Measurements from ENCODE around the gene CCDC88C.

CCDC88C gene

GRCh38 chr14:91419044-91419397 is 1.4 kb upstream of the CCDC88C start:
- H3K9ac ChIP-seq (ENCODE audit: low read depth in 1 of 2, low read length in 2 of 2) = peak overlapping the region; percentile 2 to 54
- peaks cover 20 to 39% of the 10 kb centered on the region in 2 donors for H3K4me1 ChIP-seq (ENCODE audit: control insufficient read depth in 1 of 2, insufficient read depth in 2 of 2, low read length in 2 of 2)
- peak overlapping the region in 1 of 2 donors; percentile 58 for H3K4me3 ChIP-seq (ENCODE audit: low read depth in 1 of 2, low read length in 2 of 2)
- no peak overlapping the region for H3K27ac ChIP-seq (ENCODE audit: low read depth, low read length)
- no peaks in the 10 kb centered on the region for H3K27me3 ChIP-seq (ENCODE audit: control insufficient read depth in 1 of 2, insufficient read depth in 2 of 2, low read length in 2 of 2)
- no peaks in the 10 kb centered on the region for H3K9me3 ChIP-seq (ENCODE audit: control insufficient read depth in 1 of 2, low read length in 2 of 2)
- H3K36me3 ChIP-seq (ENCODE audit: control insufficient read depth in 1 of 2, insufficient read depth in 2 of 2, low read length in 2 of 2) = no peaks in the 10 kb centered on the region

- no peaks in the 10 kb centered on the region for H3K36me3 ChIP-seq (ENCODE audit: control insufficient read depth in 1 of 2, insufficient read depth in 2 of 2, low read length in 2 of 2)
- H3K9ac ChIP-seq (ENCODE audit: low read depth in 1 of 2, low read length in 2 of 2) = peak overlapping the region; percentile 2 to 54
- H3K27ac ChIP-seq (ENCODE audit: low read depth, low read length) = peak overlapping the region; percentile 4
- H3K4me3 ChIP-seq (ENCODE audit: low read depth in 1 of 2, low read length in 2 of 2) = peak overlapping the region; percentile 58 to 68
- H3K4me1 ChIP-seq (ENCODE audit: control insufficient read depth in 1 of 2, insufficient read depth in 2 of 2, low read length in 2 of 2) = peaks cover 25 to 44% of the 10 kb centered on the region in 2 donors
- no peaks in the 10 kb centered on the region for H3K9me3 ChIP-seq (ENCODE audit: control insufficient read depth in 1 of 2, low read length in 2 of 2)
- no peaks in the 10 kb centered on the region for H3K27me3 ChIP-seq (ENCODE audit: control insufficient read depth in 1 of 2, insufficient read depth in 2 of 2, low read length in 2 of 2)
Measured at GRCh38 chr14:91418387-91419043, 895 bp upstream of the CCDC88C start.

GRCh38 chr14:91417983-91418386 is 365 bp upstream of the CCDC88C start:
- peak overlapping the region; percentile 4 for H3K27ac ChIP-seq (ENCODE audit: low read depth, low read length)
- H3K36me3 ChIP-seq (ENCODE audit: control insufficient read depth in 1 of 2, insufficient read depth in 2 of 2, low read length in 2 of 2) = no peaks in the 10 kb centered on the region
- H3K27me3 ChIP-seq (ENCODE audit: control insufficient read depth in 1 of 2, insufficient read depth in 2 of 2, low read length in 2 of 2) = no peaks in the 10 kb centered on the region
- H3K4me1 ChIP-seq (ENCODE audit: control insufficient read depth in 1 of 2, insufficient read depth in 2 of 2, low read length in 2 of 2) = peaks cover 31 to 47% of the 10 kb centered on the region in 2 donors
- H3K9me3 ChIP-seq (ENCODE audit: control insufficient read depth in 1 of 2, low read length in 2 of 2) = no peaks in the 10 kb centered on the region
- peak overlapping the region; percentile 58 to 68 for H3K4me3 ChIP-seq (ENCODE audit: low read depth in 1 of 2, low read length in 2 of 2)
- H3K9ac ChIP-seq (ENCODE audit: low read depth in 1 of 2, low read length in 2 of 2) = no peak overlapping the region

- Histone ChIP-seq H3K4me1 (ENCODE audit: control insufficient read depth in 1 of 2, insufficient read depth in 2 of 2, low read length in 2 of 2) (peaks cover 33 to 47% of the 10 kb centered on the region in 2 donors), H3K9me3 (ENCODE audit: control insufficient read depth in 1 of 2, low read length in 2 of 2) (no peaks in the 10 kb centered on the region), H3K27ac (ENCODE audit: low read depth, low read length) (peak overlapping the region; percentile 67), H3K27me3 (ENCODE audit: control insufficient read depth in 1 of 2, insufficient read depth in 2 of 2, low read length in 2 of 2) (no peaks in the 10 kb centered on the region), H3K36me3 (ENCODE audit: control insufficient read depth in 1 of 2, insufficient read depth in 2 of 2, low read length in 2 of 2) (no peaks in the 10 kb centered on the region), H3K4me3 (ENCODE audit: low read depth in 1 of 2, low read length in 2 of 2) (peak overlapping the region; percentile 89 to 90), H3K9ac (ENCODE audit: low read depth in 1 of 2, low read length in 2 of 2) (peak overlapping the region; percentile 79 to 85)
Measured at GRCh38 chr14:91416744-91417119, 888 bp downstream of the CCDC88C start.

GRCh38 chr14:91415794-91416743 is 1.6 kb downstream of the CCDC88C start:
- H3K4me1 ChIP-seq (ENCODE audit: control insufficient read depth in 1 of 2, insufficient read depth in 2 of 2, low read length in 2 of 2) = peaks cover 38 to 49% of the 10 kb centered on the region in 2 donors
- H3K36me3 ChIP-seq (ENCODE audit: control insufficient read depth in 1 of 2, insufficient read depth in 2 of 2, low read length in 2 of 2) = no peaks in the 10 kb centered on the region

GRCh38 chr14:91414475-91414833 is 3.2 kb downstream of the CCDC88C start:
- no peaks in the 10 kb centered on the region for H3K36me3 ChIP-seq (ENCODE audit: control insufficient read depth in 1 of 2, insufficient read depth in 2 of 2, low read length in 2 of 2)
- no peaks in the 10 kb centered on the region for H3K27me3 ChIP-seq (ENCODE audit: control insufficient read depth in 1 of 2, insufficient read depth in 2 of 2, low read length in 2 of 2)
- H3K4me3 ChIP-seq (ENCODE audit: low read depth in 1 of 2, low read length in 2 of 2) = peak overlapping the region; percentile 89 to 90
- peak overlapping the region; percentile 51 to 56 for H3K9ac ChIP-seq (ENCODE audit: low read depth in 1 of 2, low read length in 2 of 2)
- H3K27ac ChIP-seq (ENCODE audit: low read depth, low read length) = no peak overlapping the region
- peaks cover 49 to 62% of the 10 kb centered on the region in 2 donors for H3K4me1 ChIP-seq (ENCODE audit: control insufficient read depth in 1 of 2, insufficient read depth in 2 of 2, low read length in 2 of 2)
- no peaks in the 10 kb centered on the region for H3K9me3 ChIP-seq (ENCODE audit: control insufficient read depth in 1 of 2, low read length in 2 of 2)

More at GRCh38 chr14:91415794-91416743, 1.6 kb downstream of the CCDC88C start:
- H3K9ac ChIP-seq (ENCODE audit: low read depth in 1 of 2, low read length in 2 of 2) = peak overlapping the region; percentile 79 to 85
- H3K9me3 ChIP-seq (ENCODE audit: control insufficient read depth in 1 of 2, low read length in 2 of 2) = no peaks in the 10 kb centered on the region
- H3K27me3 ChIP-seq (ENCODE audit: control insufficient read depth in 1 of 2, insufficient read depth in 2 of 2, low read length in 2 of 2) = no peaks in the 10 kb centered on the region
- peak overlapping the region; percentile 67 for H3K27ac ChIP-seq (ENCODE audit: low read depth, low read length)
- H3K4me3 ChIP-seq (ENCODE audit: low read depth in 1 of 2, low read length in 2 of 2) = peak overlapping the region; percentile 89 to 90

GRCh38 chr14:91413547-91414474 is 3.8 kb downstream of the CCDC88C start:
- peaks cover 0 to 1% of the 10 kb centered on the region in 2 donors for H3K36me3 ChIP-seq (ENCODE audit: control insufficient read depth in 1 of 2, insufficient read depth in 2 of 2, low read length in 2 of 2)
- H3K4me1 ChIP-seq (ENCODE audit: control insufficient read depth in 1 of 2, insufficient read depth in 2 of 2, low read length in 2 of 2) = peaks cover 51 to 59% of the 10 kb centered on the region in 2 donors
- peak overlapping the region; percentile 22 for H3K27ac ChIP-seq (ENCODE audit: low read depth, low read length)
- peak overlapping the region in 1 of 2 donors; percentile 56 for H3K9ac ChIP-seq (ENCODE audit: low read depth in 1 of 2, low read length in 2 of 2)
- H3K9me3 ChIP-seq (ENCODE audit: control insufficient read depth in 1 of 2, low read length in 2 of 2) = no peaks in the 10 kb centered on the region
- no peaks in the 10 kb centered on the region for H3K27me3 ChIP-seq (ENCODE audit: control insufficient read depth in 1 of 2, insufficient read depth in 2 of 2, low read length in 2 of 2)
- H3K4me3 ChIP-seq (ENCODE audit: low read depth in 1 of 2, low read length in 2 of 2) = peak overlapping the region; percentile 89 to 90

GRCh38 chr14:91412939-91413338 is 4.7 kb downstream of the CCDC88C start:
- Histone ChIP-seq H3K36me3 (ENCODE audit: control insufficient read depth in 1 of 2, insufficient read depth in 2 of 2, low read length in 2 of 2) (peaks cover 0 to 10% of the 10 kb centered on the region in 2 donors), H3K4me3 (ENCODE audit: low read depth in 1 of 2, low read length in 2 of 2) (peak overlapping the region in 1 of 2 donors; percentile 89), H3K27ac (ENCODE audit: low read depth, low read length) (no peak overlapping the region), H3K27me3 (ENCODE audit: control insufficient read depth in 1 of 2, insufficient read depth in 2 of 2, low read length in 2 of 2) (no peaks in the 10 kb centered on the region), H3K9ac (ENCODE audit: low read depth in 1 of 2, low read length in 2 of 2) (peak overlapping the region in 1 of 2 donors; percentile 21), H3K4me1 (ENCODE audit: control insufficient read depth in 1 of 2, insufficient read depth in 2 of 2, low read length in 2 of 2) (peaks cover 51 to 53% of the 10 kb centered on the region in 2 donors), H3K9me3 (ENCODE audit: control insufficient read depth in 1 of 2, low read length in 2 of 2) (no peaks in the 10 kb centered on the region)

- H3K9ac ChIP-seq (ENCODE audit: low read depth in 1 of 2, low read length in 2 of 2) = no peak overlapping the region
- no peak overlapping the region for H3K27ac ChIP-seq (ENCODE audit: low read depth, low read length)
- H3K4me1 ChIP-seq (ENCODE audit: control insufficient read depth in 1 of 2, insufficient read depth in 2 of 2, low read length in 2 of 2) = peaks cover 54 to 58% of the 10 kb centered on the region in 2 donors
- H3K9me3 ChIP-seq (ENCODE audit: control insufficient read depth in 1 of 2, low read length in 2 of 2) = no peaks in the 10 kb centered on the region
- peak overlapping the region; percentile 5 to 9 for H3K4me3 ChIP-seq (ENCODE audit: low read depth in 1 of 2, low read length in 2 of 2)
- H3K36me3 ChIP-seq (ENCODE audit: control insufficient read depth in 1 of 2, insufficient read depth in 2 of 2, low read length in 2 of 2) = peaks cover 2 to 28% of the 10 kb centered on the region in 2 donors
- H3K27me3 ChIP-seq (ENCODE audit: control insufficient read depth in 1 of 2, insufficient read depth in 2 of 2, low read length in 2 of 2) = no peaks in the 10 kb centered on the region
Measured at GRCh38 chr14:91410771-91411536, 6.7 kb downstream of the CCDC88C start.
